GM23248 (cell line): ENCODE data around the gene DOK4.

ENCODE experiments used
- EZH2 ChIP-seq: fragments of 200-600 bp; sonication (generic); IDR thresholded peaks from 2 replicates; pipeline ENCODE4 v1.6.1; 2018; ENCODE audit warnings: antibody characterized with exemption, mild to moderate bottlenecking; ENCODE audit not compliant: insufficient read depth, poor library complexity, severe bottlenecking
- EZH2phosphoT487 ChIP-seq: fragments of 200-600 bp; sonication (generic); IDR thresholded peaks from 2 replicates; pipeline ENCODE4 v1.6.1; 2018; ENCODE audit warnings: antibody characterized with exemption, moderate library complexity, mild to moderate bottlenecking, low read depth; ENCODE audit not compliant: insufficient read depth

DNA sequence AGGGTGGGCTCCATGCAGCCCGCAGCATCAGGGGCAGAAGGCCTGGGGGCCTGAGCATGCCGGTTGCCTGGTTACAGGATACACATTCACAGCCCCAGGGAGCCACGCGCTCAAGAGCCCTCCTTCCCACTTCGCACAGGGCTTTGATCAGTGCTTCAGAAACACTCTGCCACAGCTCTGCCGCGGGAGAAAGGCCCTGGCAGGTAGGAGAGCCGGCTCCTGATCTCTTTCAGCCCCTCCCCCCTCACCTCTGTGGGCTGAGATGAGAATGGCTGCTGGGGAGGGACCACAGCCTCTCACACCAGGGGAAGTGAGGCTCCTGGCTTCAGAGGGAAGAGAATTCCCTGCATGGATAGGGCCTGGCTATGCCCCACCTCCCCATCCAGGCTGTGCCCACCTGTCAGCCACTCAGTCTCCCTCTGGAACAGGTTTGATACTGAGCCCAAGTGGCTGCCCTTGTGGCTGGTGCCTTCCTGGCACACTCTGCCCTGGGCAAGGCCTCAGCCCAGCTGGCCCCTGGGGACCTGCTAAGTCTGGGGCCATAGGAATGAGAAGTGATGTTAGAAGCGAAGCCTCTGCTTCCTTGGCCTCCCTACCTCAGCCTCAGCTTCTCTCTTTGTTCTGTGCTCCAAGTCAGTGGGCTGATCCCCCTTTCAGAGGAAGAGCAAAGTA lies 8.6 kb downstream of the DOK4 start:
- TF ChIP-seq EZH2 (no peak), EZH2phosphoT487 (no peak)
